Measurements from ENCODE around the gene PTRH1.

DNA sequence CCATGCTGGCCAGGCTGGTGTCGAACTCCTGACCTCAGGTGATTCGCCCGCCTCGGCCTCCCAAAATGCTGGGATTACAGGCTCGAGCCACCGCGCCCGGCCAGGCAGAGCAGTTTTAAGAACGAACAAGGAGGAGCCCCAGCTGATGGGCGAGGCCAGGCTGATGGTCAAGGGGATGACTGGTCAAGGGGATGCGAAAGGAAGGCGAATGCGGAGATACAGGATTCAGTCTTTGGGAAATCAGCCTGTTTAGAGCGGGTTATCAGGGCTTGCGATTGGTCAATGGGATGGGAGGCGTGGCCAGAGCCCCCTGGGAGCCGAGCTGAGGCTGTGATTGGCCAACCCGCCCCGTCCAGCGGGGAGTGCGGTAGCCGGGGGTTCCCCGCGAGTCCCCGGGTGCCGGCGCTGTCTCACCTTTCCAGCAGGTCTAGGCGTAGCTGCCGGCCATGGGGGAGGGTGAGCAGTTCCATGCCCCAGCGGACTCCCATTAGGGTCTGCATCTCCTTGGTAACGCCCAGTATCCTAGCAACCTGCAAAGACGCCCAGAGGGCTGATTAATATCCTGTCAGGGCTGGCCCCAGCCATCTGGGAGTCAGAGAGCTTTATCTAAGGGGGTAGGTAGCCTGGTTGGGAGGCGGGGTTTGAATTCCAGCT is 27.1 kb upstream of the PTRH1 start:
- TF ChIP-seq POLR2A (IDR thresholded peaks at IDR 0.05) = no peak
- TF ChIP-seq, protein P1, sequence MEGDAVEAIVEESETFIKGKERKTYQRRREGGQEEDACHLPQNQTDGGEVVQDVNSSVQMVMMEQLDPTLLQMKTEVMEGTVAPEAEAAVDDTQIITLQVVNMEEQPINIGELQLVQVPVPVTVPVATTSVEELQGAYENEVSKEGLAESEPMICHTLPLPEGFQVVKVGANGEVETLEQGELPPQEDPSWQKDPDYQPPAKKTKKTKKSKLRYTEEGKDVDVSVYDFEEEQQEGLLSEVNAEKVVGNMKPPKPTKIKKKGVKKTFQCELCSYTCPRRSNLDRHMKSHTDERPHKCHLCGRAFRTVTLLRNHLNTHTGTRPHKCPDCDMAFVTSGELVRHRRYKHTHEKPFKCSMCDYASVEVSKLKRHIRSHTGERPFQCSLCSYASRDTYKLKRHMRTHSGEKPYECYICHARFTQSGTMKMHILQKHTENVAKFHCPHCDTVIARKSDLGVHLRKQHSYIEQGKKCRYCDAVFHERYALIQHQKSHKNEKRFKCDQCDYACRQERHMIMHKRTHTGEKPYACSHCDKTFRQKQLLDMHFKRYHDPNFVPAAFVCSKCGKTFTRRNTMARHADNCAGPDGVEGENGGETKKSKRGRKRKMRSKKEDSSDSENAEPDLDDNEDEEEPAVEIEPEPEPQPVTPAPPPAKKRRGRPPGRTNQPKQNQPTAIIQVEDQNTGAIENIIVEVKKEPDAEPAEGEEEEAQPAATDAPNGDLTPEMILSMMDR (IDR thresholded peaks at IDR 0.05) = no peak
